IPS-20b (cell line): ENCODE measurements around the gene IFNAR1.

Experiments used
- H3K27ac ChIP-seq: one replicate; pipeline ENCODE4 v1.5.1; 2013; ENCODE audit warnings: low read length
- H3K27me3 ChIP-seq: 2 replicates; pipeline ENCODE4 v1.6.1; 2013; ENCODE audit warnings: mild to moderate bottlenecking, low read length, inconsistent platforms; ENCODE audit not compliant: insufficient read depth
- H3K36me3 ChIP-seq: 2 replicates; pipeline ENCODE4 v1.6.1; 2013; ENCODE audit warnings: low read depth, mild to moderate bottlenecking, inconsistent platforms, low read length, moderate library complexity; ENCODE audit not compliant: insufficient read depth
- H3K4me1 ChIP-seq: 2 replicates; pipeline ENCODE4 v1.6.1; 2013; ENCODE audit warnings: mild to moderate bottlenecking, control low read depth, inconsistent platforms, low read length, moderate library complexity; ENCODE audit not compliant: insufficient read depth
- H3K4me3 ChIP-seq: 2 replicates; pipeline ENCODE4 v1.5.1; 2013; ENCODE audit warnings: mild to moderate bottlenecking, low read length, inconsistent platforms
- H3K9ac ChIP-seq: 2 replicates; pipeline ENCODE4 v1.6.1; 2013; ENCODE audit warnings: low read depth, mild to moderate bottlenecking, inconsistent platforms, low read length, moderate library complexity
- H3K9me3 ChIP-seq: 2 replicates; pipeline ENCODE4 v1.6.1; 2013; ENCODE audit warnings: mild to moderate bottlenecking, low read depth, low read length, inconsistent platforms; ENCODE audit not compliant: insufficient read depth

The IFNAR1 gene

DNA sequence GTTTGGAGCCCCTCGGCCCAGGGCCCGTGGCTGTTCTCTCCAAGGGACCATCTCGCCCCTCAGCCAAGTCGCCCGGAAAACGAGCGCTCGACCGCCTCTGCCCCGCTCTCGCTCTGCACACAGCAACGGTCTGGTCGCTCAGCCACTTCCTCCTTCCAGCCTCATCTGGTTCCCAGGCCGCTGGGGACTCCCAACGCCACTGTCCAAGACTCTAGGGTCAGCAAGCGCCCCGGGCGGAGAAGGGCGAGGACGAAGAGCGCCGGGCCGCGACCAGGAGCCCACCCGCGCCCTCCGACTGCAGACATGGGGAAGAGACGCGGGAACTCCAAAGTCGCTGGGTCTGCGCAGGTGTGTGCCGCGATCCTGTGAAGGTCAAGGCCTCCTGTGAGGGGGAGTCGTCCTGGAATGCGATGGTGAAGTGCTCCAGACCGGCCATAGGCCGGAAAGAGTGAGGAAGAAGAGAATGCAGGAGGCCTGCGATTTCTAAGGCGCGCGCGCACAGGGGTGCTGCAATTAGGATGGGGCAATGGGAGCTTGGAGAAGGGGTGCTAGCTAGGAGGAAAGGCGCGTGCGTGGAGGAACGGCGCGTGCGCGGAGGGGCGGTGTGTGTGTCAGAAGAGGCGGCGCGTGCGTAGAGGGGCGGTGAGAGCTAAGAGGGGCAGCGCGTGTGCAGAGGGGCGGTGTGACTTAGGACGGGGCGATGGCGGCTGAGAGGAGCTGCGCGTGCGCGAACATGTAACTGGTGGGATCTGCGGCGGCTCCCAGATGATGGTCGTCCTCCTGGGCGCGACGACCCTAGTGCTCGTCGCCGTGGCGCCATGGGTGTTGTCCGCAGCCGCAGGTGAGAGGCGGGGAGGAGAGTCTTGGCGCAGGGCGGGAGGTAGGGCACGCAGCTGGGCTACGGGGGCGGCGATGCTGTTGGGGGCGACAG lies at the start of gene IFNAR1:
IFNAR1 (plus strand) TSS at position 680 of the 931 bp plus-strand sequence; CDS start at position 766, 86 bp downstream.
- Histone ChIP-seq H3K36me3 (no peaks in the 10 kb centered on the region), H3K9ac (peak within 1 kb of the TSS; percentile 90), H3K9me3 (peaks cover 9% of the 10 kb centered on the region; the same call in 1 of the 2 replicates), H3K4me3 (peak within 1 kb of the TSS; percentile 76), H3K27me3 (no peaks in the 10 kb centered on the region), H3K4me1 (no peaks in the 10 kb centered on the region), H3K27ac (peak within 1 kb of the TSS; percentile 79)

DNA sequence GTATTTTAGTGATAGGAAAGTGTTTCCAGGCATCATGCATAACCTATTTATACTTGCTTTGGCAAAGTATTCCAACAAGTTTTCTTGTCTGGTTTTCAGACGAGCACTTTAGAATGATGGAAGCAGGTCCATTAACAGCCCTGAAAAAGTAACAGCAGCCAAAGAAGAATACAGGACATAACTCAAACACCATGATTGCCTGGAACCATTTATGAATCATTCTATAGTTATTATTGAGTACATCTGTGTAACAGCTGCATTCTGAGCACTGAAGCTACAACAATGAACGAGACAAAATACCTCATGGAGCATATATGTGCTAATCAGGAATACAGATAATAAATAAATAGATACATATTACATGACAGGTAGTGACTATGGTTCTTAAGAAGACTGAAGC lies 46.0 kb upstream of the IFNAR1 start:
- H3K4me1 ChIP-seq, result no peaks in the 10 kb centered on the region
- H3K27ac ChIP-seq, result no peak overlapping the region
- H3K27me3 ChIP-seq, result no peaks in the 10 kb centered on the region
- H3K9ac ChIP-seq, result no peak overlapping the region
- H3K36me3 ChIP-seq, result no peaks in the 10 kb centered on the region
- H3K4me3 ChIP-seq, result no peak overlapping the region
- H3K9me3 ChIP-seq, result peaks cover 5% of the 10 kb centered on the region; the same call in 1 of the 2 replicates

DNA sequence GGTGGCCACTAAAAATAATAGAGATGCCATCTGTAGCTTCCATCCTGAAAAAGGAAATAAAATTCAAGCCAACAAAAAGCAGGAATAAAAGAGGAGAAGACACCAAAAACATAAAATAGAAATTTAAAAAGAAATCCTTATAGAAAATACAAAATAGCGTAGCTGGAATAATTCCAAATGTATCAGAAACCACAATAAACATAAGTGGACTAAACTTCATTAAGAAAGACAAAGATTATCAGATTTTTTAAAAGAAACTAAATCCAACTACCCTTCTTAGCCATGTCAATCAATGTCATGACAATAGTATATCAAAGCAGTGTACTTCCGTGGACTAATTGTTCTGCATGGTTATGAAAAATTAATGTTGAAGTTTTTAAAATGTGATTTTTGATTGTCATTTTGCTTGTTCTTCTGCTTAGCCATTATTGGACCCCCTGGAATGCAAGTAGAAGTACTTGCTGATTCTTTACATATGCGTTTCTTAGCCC lies 45.4 kb upstream of the IFNAR1 start:
- H3K4me1 ChIP-seq, result no peaks in the 10 kb centered on the region

DNA sequence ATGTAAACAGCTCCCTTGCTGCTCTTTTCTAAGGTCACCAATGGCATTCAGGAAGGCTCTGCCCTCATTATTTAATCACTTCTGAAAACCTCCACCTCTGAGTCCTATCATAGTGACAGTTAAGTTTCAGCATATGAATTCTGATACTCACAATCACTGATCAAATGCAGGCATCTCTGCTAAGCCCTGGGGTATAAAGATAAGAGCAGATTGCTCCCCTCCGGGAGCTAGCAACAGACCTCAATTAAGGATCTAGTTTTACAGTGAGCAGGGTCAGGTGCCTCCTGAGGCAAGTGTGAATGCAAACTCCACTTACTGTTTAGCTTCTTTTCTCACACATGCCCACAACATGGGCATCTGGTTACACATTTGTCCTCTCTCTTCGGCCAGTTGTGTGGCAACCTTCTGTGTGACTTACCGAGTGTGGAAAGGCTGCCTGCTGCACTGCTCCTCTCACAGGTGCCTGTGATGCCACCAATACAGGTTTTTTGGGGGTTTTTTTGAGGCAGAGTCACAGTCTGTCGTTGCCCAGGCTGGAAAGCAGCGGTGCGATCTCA lies 43.6 kb upstream of the IFNAR1 start:
- H3K9ac ChIP-seq, result no peak overlapping the region
- H3K4me3 ChIP-seq, result no peak overlapping the region
- H3K27me3 ChIP-seq, result no peaks in the 10 kb centered on the region
- no peaks in the 10 kb centered on the region for H3K4me1 ChIP-seq
- no peak overlapping the region for H3K27ac ChIP-seq
- no peaks in the 10 kb centered on the region for H3K36me3 ChIP-seq
- peaks cover 5% of the 10 kb centered on the region; the same call in 1 of the 2 replicates for H3K9me3 ChIP-seq

More for the DNA sequence above, 45.4 kb upstream of the IFNAR1 start:
- Histone ChIP-seq H3K36me3 (no peaks in the 10 kb centered on the region), H3K4me3 (no peak overlapping the region), H3K27me3 (no peaks in the 10 kb centered on the region), H3K27ac (no peak overlapping the region), H3K9ac (no peak overlapping the region), H3K9me3 (peaks cover 5% of the 10 kb centered on the region; the same call in 1 of the 2 replicates)

DNA sequence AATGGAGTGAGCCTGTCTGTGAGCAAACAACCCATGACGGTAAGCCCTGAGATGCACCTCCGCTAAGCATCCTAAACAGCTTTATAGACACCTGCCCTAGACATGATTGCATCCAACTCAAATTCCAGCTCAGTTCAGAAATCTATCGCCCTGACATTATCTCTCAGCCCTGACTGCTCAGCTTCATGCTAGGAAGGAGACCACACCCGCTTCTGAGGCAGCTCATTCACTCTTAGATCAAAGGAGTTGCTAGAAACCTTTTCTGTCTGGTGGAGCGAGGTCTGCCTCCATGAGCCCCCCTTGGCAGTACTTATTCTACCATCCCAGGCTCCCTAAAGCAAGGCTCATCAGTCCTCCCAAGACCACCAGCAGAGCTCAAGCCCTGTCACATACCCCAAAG lies 41.6 kb upstream of the IFNAR1 start:
- Histone ChIP-seq H3K4me3 (no peak overlapping the region), H3K4me1 (no peaks in the 10 kb centered on the region), H3K9ac (no peak overlapping the region), H3K9me3 (peaks cover 5% of the 10 kb centered on the region; the same call in 1 of the 2 replicates), H3K27ac (no peak overlapping the region), H3K36me3 (no peaks in the 10 kb centered on the region), H3K27me3 (no peaks in the 10 kb centered on the region)

DNA sequence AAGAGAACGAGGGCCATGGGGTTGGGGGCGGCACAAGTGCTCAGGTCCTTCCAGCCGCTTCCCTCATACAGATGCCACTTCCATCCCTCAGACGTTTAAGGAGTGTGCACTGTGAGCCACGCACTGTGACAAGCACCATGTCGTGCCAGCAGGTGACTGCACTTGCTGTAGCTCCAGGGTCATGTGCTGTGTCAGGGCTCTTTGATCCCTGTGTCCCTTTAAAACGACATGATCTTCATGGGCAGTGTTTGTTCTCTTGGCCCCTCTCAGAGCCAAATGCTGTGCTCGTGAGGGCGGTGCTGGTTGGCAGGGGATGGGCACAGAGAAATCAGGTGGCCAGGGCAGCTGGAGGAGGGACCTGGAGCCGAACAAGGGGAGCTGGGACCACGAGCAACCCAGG lies 38.7 kb upstream of the IFNAR1 start:
- H3K4me1 ChIP-seq, result no peaks in the 10 kb centered on the region
- H3K36me3 ChIP-seq, result no peaks in the 10 kb centered on the region
- no peaks in the 10 kb centered on the region for H3K27me3 ChIP-seq
- H3K9me3 ChIP-seq, result no peaks in the 10 kb centered on the region
- no peak overlapping the region for H3K9ac ChIP-seq
- no peak overlapping the region for H3K4me3 ChIP-seq
- no peak overlapping the region for H3K27ac ChIP-seq

DNA sequence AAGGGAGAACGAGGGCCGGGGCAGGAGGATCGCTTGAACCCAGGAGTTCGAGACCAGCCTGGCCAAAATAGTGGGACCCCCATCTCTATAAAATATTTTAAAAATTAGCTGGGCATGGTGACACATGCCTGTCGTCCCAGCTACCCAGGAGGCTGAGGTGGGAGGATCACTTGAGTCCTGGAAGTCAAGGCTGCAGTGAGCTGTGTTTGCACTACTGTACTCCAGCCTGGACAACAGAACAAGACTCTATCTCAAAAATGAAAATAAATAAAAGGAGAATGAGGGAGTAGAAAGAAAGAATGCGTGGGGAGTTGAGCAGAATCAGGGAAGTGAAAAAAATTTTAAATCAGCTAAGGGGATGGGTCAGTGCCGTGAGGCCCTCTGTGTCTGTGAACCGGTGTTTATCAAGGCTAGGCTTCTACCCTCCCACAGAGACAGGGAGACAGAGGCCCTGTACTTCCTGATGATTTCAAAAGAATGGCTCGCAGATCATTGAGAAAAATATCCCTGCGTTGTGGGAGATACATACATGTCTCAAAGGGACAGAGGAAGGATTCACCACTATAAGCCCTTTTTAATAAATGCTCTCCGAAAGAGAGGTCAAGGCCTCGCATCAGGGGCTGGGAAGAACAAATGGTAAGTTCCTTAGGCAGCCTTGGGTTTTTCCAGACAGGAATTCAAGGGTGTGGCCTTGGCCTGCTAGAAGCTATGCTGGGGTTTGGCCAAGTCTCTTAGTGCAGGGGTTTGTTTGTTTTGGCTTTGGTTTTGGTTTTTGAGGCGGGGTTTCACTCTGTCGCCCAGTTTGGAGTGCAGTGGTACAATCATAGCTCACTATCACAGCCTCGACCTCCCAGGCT lies 37.9 kb upstream of the IFNAR1 start:
- H3K9me3 ChIP-seq, result no peaks in the 10 kb centered on the region
- no peak overlapping the region for H3K4me3 ChIP-seq
- H3K27ac ChIP-seq, result no peak overlapping the region
- no peaks in the 10 kb centered on the region for H3K4me1 ChIP-seq
- no peaks in the 10 kb centered on the region for H3K27me3 ChIP-seq
- H3K9ac ChIP-seq, result no peak overlapping the region
- no peaks in the 10 kb centered on the region for H3K36me3 ChIP-seq

DNA sequence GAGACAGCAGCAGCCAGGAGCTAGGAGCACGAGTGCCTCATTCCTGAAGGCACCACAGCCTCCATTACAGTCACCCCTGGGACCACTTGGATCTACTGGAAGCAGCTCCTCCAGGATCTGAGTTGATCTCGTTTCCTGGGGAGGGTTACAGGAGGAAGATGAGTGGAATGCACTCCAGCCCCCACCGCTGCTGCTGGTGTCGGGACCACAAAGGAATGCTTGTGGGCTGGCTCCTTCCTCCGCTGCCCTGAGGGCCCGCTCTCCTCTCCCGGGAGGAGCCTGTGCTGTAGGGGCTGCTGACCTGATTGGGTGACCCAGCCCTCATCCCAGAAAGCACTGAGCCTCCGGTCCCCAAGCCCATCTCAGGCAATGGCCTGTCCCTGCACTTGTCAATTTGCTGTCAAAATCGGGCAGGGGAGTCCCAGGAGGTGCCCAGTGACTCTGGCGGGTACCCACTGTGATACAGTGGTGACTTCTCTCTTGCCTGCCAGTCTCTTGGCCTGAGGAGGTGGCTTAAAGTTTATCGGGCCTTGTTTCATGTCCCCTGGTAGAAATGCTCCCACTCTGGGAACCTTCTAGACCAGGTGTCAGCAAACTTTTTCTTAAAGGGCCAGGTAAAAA lies 35.5 kb upstream of the IFNAR1 start:
- no peaks in the 10 kb centered on the region for H3K36me3 ChIP-seq
- H3K9me3 ChIP-seq, result no peaks in the 10 kb centered on the region
- no peaks in the 10 kb centered on the region for H3K4me1 ChIP-seq
- H3K9ac ChIP-seq, result no peak overlapping the region
- no peak overlapping the region for H3K4me3 ChIP-seq
- no peak overlapping the region for H3K27ac ChIP-seq
- no peaks in the 10 kb centered on the region for H3K27me3 ChIP-seq

DNA sequence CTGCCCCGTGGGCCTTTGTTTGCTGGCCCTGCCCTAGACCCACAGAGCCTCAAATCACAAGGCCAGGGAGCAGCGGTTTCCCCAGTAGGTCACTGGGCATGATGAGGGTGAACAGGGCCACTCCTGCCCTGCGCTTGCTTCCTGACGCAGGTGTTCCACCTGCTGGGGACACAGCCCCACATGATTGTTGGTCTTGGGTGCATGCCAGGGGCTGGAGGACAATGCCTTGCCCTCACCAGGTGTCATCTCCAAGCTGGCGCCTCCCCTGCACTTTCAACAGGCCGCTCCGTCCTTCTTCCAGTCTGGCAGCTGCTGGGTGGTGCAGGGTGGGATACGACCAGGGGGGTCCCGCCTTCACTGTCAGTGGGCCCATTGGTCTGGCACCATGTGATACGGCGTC lies 34.3 kb upstream of the IFNAR1 start:
- H3K36me3 ChIP-seq, result no peaks in the 10 kb centered on the region
- H3K9ac ChIP-seq, result no peak overlapping the region
- no peaks in the 10 kb centered on the region for H3K9me3 ChIP-seq
- no peaks in the 10 kb centered on the region for H3K4me1 ChIP-seq
- no peak overlapping the region for H3K4me3 ChIP-seq
- H3K27me3 ChIP-seq, result no peaks in the 10 kb centered on the region
- H3K27ac ChIP-seq, result no peak overlapping the region

DNA sequence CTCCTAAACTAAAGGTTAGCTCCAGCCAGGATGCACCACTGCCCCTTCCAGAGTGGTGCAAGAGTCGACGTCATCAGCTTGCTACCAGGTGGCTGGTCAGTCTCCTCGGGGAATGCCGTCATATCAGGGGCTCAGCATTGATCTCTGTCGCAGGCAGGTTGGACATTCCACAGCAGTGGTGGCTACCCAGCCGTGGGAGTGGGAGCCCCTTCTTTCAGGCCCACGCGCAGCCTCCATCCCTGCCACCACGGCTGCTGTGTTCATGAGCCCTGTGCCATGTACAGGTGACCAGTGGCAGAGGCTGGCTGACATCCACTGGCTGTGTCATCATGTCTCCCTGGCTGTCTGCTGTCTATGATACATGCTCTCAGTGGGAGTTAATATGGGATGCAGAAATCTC lies 33.1 kb upstream of the IFNAR1 start:
- H3K4me1 ChIP-seq, result no peaks in the 10 kb centered on the region
- H3K9ac ChIP-seq, result no peak overlapping the region
- no peaks in the 10 kb centered on the region for H3K27me3 ChIP-seq
- no peaks in the 10 kb centered on the region for H3K9me3 ChIP-seq
- H3K4me3 ChIP-seq, result no peak overlapping the region
- H3K27ac ChIP-seq, result no peak overlapping the region
- no peaks in the 10 kb centered on the region for H3K36me3 ChIP-seq

DNA sequence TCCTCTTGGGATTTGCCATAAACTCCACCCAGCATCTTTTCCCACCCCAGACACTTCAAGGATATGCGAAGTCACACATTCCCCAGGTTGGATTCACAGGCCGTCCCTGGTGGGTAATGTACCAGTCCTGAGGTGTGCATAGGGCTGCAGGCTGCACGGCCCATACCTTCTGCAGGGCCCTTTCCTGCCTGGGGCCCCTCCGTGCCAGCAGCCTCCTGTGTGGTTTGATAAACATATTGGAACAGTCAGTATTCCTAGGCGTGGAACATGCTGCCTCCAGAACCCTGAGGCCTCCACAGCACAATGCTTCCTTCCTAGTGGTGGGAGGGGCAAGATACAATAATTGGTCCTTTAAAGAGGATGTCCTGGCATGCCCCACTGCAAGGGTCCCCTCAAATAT lies 32.0 kb upstream of the IFNAR1 start:
- no peak overlapping the region for H3K9ac ChIP-seq
- H3K36me3 ChIP-seq, result no peaks in the 10 kb centered on the region
- H3K27me3 ChIP-seq, result no peaks in the 10 kb centered on the region
- no peaks in the 10 kb centered on the region for H3K9me3 ChIP-seq
- no peak overlapping the region for H3K27ac ChIP-seq
- H3K4me1 ChIP-seq, result no peaks in the 10 kb centered on the region
- no peak overlapping the region for H3K4me3 ChIP-seq
